HG03103 (cell line): ENCODE measurements around the gene SLC23A3.

Experiments used
- ATAC-seq: cut with Tn5 transposase; IDR thresholded peaks from one replicate; pipeline ENCODE4 v1.9.1; 2021; ENCODE audit warnings: low read depth; ENCODE audit not compliant: unreplicated experiment

The SLC23A3 gene

GRCh38 chr2:219155054-219155644 is 14.7 kb downstream of the SLC23A3 start:
- ATAC-seq: no peak

- ATAC-seq: no peak
Observed at GRCh38 chr2:219149667-219150066, 20.2 kb downstream of the SLC23A3 start.

- no peak for ATAC-seq
Observed at GRCh38 chr2:219142329-219142728, 27.5 kb downstream of the SLC23A3 start.

- ATAC-seq: no peak
Observed at GRCh38 chr2:219140722-219141121, 29.1 kb downstream of the SLC23A3 start.

GRCh38 chr2:219133976-219134375 is 35.9 kb downstream of the SLC23A3 start:
- no peak for ATAC-seq

GRCh38 chr2:219131744-219132143 is 38.1 kb downstream of the SLC23A3 start:
- ATAC-seq: no peak

GRCh38 chr2:219131327-219131726 is 38.5 kb downstream of the SLC23A3 start:
- ATAC-seq: no peak

GRCh38 chr2:219129589-219129988 is 40.2 kb downstream of the SLC23A3 start:
- ATAC-seq: no peak

- no peak for ATAC-seq
Observed at GRCh38 chr2:219128396-219128795, 41.4 kb downstream of the SLC23A3 start.

GRCh38 chr2:219127037-219127635 is 42.7 kb downstream of the SLC23A3 start:
- ATAC-seq: no peak

GRCh38 chr2:219126555-219126954 is 43.3 kb downstream of the SLC23A3 start:
- ATAC-seq: no peak

GRCh38 chr2:219125886-219126270 is 44.0 kb downstream of the SLC23A3 start:
- no peak for ATAC-seq

- no peak for ATAC-seq
Observed at GRCh38 chr2:219125225-219125885, 44.5 kb downstream of the SLC23A3 start.

- ATAC-seq: no peak
Observed at GRCh38 chr2:219124381-219125110, 45.3 kb downstream of the SLC23A3 start.

GRCh38 chr2:219123356-219124135 is 46.3 kb downstream of the SLC23A3 start:
- no peak for ATAC-seq

- no peak for ATAC-seq
Observed at GRCh38 chr2:219122202-219122980, 47.4 kb downstream of the SLC23A3 start.

- ATAC-seq: no peak
Observed at GRCh38 chr2:219120082-219120481, 49.7 kb downstream of the SLC23A3 start.

- ATAC-seq: no peak
Observed at GRCh38 chr2:219119422-219120043, 50.3 kb downstream of the SLC23A3 start.

- ATAC-seq: no peak
Observed at GRCh38 chr2:219118504-219118903, 51.3 kb downstream of the SLC23A3 start.
